ENCODE results near the gene PLEKHG4.

Gene PLEKHG4

GRCh38 chr16:67246081-67246755 lies 33.1 kb upstream of the PLEKHG4 start:
- DNase-seq (ENCODE audit: low read depth, low spot score), result no peak

- no peak for DNase-seq (ENCODE audit: low read depth, low spot score)
Observed at GRCh38 chr16:67246756-67247191, 32.6 kb upstream of the PLEKHG4 start.

- DNase-seq (ENCODE audit: low read depth, low spot score), result no peak
Observed at GRCh38 chr16:67247192-67248072, 31.9 kb upstream of the PLEKHG4 start, which contains the start of gene FHOD1. FHOD1 (minus strand) TSS chr16:67247481; CDS start chr16:67247410, 71 bp downstream.

- no peak for DNase-seq (ENCODE audit: low read depth, low spot score)
Observed at GRCh38 chr16:67248073-67248400, 31.3 kb upstream of the PLEKHG4 start.

GRCh38 chr16:67248401-67249177 lies 30.7 kb upstream of the PLEKHG4 start, which contains the start of gene SLC9A5:
SLC9A5 (plus strand) TSS chr16:67248979; CDS start chr16:67249015, 36 bp downstream.
- DNase-seq (ENCODE audit: low read depth, low spot score), result no peak

DNA sequence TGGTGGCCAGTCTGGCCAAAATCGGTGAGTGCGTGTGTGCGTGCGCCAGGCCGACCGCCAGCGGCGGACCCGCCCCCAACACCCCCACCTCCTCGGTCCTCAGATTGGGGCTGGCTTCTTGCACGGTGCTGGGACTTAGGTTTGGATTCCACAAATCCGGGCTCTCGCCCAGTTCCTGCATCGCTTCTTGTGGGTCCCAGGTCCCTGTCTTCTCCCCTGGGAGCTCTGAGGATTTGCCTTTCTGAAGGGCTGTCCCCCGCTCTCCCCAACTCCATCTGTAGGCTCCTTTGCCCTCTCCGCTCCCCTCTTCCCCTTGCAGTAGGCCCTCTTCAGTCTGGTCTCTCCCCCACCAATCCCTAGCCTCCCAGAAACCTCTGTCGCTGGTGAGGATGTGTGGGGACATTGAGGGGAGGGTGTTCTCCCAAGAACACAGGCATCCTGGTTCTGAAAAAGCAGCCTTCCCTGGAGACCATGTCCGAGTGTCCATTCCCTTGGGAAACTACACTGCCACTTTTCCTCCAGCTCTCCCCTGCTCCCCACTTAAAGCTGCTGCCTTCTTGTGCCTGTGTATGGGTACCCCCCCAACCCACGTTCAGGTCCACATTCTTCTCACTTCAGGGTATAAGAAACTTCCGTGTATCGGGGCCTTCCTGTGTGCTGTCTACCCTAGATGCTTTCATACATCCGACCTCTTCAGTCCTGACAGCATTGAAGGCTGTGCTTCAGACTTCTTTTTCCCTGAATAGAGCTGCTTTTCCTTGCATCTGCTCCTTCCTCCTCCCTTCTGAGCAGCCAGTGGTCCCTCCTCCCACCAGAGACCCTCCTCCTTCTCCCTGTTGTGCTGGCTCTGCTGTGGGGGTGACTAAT lies 29.9 kb upstream of the PLEKHG4 start:
- DNase-seq (ENCODE audit: low read depth, low spot score), result no peak

DNA sequence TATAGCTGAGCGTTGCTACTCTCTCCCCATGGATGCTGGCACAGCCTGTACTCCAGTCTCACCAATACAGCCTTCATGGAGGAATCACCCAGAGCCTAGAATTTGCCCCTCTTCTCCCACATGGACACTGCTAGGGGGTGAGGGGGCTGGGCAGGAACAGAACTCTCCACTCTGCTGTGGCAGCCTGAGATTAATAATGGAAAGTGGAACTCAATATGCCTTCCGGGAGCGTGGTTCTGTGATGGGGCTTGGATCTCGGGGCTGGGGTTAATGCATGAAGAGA lies 29.3 kb upstream of the PLEKHG4 start:
- no peak for DNase-seq (ENCODE audit: low read depth, low spot score)

- no peak for DNase-seq (ENCODE audit: low read depth, low spot score)
Observed at GRCh38 chr16:67252609-67253497, 26.5 kb upstream of the PLEKHG4 start.

- no peak for DNase-seq (ENCODE audit: low read depth, low spot score)
Observed at GRCh38 chr16:67254801-67255552, 24.4 kb upstream of the PLEKHG4 start.

GRCh38 chr16:67255553-67256221 lies 23.6 kb upstream of the PLEKHG4 start:
- DNase-seq (ENCODE audit: low read depth, low spot score), result no peak

DNA sequence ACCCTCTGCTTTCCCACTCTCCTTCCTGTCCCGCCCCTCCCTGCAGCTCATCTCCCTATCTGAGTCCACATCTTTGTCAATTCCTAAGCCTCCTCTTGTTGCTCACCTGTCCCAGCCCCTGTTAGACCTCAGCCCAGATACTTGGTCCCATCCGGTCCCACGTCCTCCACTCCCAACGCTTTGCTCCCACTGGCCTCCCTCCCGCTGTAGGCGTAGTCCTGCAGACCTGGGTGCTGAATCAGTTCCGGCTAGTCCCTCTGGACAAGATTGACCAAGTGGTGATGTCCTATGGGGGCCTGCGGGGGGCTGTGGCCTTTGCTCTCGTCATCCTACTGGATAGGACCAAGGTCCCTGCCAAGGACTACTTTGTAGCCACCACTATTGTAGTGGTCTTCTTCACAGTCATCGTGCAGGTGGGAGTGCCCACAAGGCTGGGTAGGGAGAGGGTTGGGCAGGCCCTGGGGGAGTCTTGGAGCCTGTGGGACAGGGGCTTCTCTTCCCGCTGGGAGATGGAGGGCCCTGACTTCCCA lies 22.6 kb upstream of the PLEKHG4 start:
- DNase-seq (ENCODE audit: low read depth, low spot score), result no peak

- no peak for DNase-seq (ENCODE audit: low read depth, low spot score)
Observed at GRCh38 chr16:67257486-67258160, 21.7 kb upstream of the PLEKHG4 start.

GRCh38 chr16:67258161-67258835 lies 21.0 kb upstream of the PLEKHG4 start:
- no peak for DNase-seq (ENCODE audit: low read depth, low spot score)

- DNase-seq (ENCODE audit: low read depth, low spot score), result no peak
Observed at GRCh38 chr16:67259705-67260104, 19.6 kb upstream of the PLEKHG4 start.

DNA sequence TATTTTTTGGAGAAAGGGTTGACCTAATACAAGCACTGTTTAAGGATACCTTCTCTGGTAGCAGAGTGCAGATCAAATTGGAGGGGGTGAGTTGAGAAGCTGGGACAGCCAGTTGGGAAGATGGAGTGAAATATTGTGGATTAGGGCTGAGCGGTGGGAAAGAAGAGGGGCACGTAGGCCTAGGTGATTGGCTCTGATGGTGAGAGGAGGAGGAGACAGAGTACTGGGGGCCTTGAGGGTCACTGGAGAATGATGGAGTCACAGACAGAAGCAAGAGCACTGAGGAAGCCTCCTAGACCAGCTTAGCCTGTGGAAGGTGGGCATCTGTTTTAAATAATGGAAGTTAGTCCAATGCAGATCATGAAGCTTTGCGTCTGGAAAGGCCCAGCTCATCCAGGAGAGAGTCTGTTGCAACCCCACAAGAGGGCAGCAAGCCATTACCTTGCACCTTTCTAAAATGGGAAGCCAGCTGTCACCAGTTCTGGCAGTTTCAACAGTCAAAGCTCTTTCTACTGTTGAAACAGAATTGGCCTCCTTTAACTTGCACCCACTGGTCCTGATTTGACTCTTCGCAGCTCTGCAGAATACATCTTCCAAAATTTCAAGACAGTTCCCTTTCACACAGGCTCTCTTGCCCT lies 18.8 kb upstream of the PLEKHG4 start:
- no peak for DNase-seq (ENCODE audit: low read depth, low spot score)

DNA sequence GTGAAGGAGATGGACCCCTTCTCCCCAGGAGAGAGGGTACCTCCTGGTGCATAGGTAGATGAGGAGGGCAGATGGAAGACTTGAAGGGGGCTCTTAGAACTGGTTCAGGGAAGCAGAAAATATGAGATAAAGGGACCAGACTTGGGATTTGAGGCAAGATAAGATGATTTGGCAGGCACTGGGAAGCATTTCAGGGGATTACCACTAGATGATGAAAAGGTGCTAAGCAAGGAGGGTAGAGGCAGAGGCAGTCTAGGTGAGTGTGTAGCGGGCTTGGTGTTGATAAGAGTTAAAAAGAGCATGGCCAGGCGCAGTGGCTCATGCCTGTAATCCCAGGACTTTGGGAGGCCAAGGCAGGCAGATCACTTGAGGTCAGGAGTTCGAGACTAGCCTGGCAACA lies 16.1 kb upstream of the PLEKHG4 start:
- DNase-seq (ENCODE audit: low read depth, low spot score), result no peak

DNA sequence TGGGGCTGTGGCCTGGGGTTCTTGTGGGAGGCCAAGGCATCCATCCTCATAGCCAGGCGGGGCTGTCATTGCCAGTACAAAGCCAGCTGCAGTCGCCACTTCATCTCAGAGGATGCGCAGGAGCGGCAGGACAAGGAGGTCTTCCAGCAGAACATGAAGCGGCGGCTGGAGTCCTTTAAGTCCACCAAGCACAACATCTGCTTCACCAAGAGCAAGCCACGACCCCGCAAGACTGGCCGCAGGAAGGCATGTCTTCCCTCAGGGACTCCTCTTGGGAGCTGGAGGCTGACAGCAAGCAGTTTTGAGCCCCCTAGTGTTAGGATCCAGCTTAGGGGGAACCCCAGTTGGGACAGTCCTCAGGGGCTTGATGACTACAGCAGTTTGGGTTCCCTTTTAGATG lies 15.1 kb upstream of the PLEKHG4 start:
- no peak for DNase-seq (ENCODE audit: low read depth, low spot score)
